HG03060 (cell line): Measurements from ENCODE around the gene WHRN.
A peak's percentile ranks its signal among the peaks of the same experiment; 100 is the strongest.

ENCODE experiments used
- ATAC-seq: cut with Tn5 transposase; IDR thresholded peaks from one replicate; pipeline ENCODE4 v1.9.1; 2021; ENCODE audit warnings: low read depth, moderate number of reproducible peaks; ENCODE audit not compliant: unreplicated experiment

Gene WHRN

DNA sequence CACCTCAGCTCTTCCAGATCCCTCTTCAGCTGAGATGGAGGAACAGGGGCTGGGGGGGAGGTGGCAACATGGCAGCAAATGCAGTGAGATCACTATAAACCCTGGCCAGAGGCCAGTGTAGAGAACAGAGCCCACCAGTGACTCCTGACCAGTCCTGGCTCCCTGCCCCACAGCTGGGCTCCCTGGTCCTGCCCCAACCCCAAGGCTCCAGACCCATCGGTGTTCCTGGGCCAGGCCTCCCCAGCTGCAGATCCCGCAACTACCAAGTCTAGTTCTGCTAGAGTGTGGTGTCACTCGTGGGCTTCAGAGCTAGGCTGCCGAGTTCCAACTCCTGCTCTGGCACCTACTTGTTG, 134.3 kb downstream of the WHRN start:
- no peak for ATAC-seq

GRCh38 chr9:114370251-114370967, 134.9 kb downstream of the WHRN start:
- ATAC-seq, result no peak

- no peak for ATAC-seq
Observed at GRCh38 chr9:114369216-114370130, 135.8 kb downstream of the WHRN start.

- no peak for ATAC-seq
Observed at GRCh38 chr9:114367772-114368569, 137.3 kb downstream of the WHRN start.

DNA sequence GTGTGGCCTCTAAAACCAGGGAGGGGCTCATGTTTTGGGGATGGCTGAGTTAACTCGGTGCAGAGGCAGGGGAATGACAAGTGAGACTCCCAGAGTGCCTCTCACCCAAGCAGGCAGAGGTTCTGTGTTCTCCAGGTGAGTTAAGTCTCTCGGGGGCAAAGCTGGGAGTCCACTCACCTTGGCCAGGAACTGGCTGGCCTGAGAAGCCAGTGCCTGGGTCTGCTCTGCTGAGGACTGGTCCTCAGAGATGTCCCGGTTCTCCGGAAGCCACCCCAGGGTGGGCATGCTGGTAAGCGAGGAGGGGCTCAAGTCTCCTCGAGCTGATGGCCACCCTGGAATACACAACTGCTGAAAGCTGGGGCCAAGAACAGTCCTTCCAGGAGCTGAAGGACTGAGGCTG, 137.9 kb downstream of the WHRN start:
- ATAC-seq, result no peak

DNA sequence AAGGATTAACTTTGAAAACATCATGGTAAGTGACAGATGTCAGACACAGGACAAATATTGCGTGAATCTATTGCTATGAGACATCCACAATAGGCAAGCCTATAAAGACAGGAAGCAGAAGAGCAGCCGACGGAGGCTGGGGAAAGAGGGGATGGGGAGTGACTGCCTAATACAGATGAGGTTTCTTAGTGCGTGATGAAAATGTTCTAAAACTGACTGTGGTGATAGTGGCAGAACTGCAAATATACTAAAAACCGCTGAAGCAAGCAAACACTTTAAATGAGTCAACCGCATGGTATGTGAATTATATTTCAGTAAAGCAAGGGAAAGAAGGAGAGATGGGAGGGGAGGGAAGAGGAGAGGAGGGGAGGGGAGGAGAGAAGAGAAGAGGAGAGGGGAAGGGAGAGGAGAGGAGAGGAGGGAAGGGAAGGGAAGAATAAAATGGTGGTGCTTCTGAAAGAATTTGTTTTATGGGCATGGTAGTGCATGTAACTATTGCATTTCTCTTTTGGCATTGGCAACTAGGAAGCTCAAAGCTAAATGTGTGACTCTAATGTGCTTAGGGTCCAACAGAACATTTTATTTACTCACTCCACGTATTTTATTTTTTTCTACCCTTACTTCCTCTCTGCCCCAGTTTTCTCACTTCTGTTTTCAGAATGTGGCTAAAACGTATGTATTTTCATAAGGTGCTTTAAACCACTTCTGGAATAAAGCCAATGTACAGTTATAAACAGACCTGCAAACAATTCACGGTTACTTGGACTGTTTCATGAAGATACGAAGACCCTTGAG, 138.7 kb downstream of the WHRN start:
- peak; percentile 43 for ATAC-seq

GRCh38 chr9:114365194-114365593, 140.1 kb downstream of the WHRN start:
- ATAC-seq, result no peak

GRCh38 chr9:114364134-114365041, 140.9 kb downstream of the WHRN start:
- ATAC-seq, result no peak

- no peak for ATAC-seq
Observed at GRCh38 chr9:114363424-114363823, 141.8 kb downstream of the WHRN start.

GRCh38 chr9:114362394-114362793, 142.9 kb downstream of the WHRN start:
- no peak for ATAC-seq

- ATAC-seq, result no peak
Observed at GRCh38 chr9:114361542-114361941, 143.7 kb downstream of the WHRN start.

- ATAC-seq, result no peak
Observed at GRCh38 chr9:114359801-114360200, 145.5 kb downstream of the WHRN start.

DNA sequence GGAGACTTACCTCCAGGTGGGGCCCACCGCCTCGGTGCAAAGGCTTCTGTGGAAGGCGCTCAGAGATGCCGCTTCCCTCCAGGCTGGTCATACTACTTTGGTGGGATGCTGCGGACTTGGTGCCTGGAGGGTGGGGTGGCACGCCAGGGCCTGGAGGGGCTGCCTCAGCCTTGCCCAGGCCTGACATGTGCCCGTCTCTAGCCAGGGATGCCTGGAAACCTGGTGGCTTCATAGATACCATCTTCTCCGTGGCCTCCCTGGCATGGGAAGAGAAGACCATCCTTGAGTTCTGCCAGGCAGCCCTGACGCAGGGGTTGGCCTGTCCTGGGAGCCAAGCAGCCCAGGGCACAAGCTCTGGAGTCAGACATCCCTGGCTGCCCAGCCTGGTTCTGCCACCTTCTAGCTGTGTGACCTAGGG, 147.4 kb downstream of the WHRN start:
- ATAC-seq, result no peak

DNA sequence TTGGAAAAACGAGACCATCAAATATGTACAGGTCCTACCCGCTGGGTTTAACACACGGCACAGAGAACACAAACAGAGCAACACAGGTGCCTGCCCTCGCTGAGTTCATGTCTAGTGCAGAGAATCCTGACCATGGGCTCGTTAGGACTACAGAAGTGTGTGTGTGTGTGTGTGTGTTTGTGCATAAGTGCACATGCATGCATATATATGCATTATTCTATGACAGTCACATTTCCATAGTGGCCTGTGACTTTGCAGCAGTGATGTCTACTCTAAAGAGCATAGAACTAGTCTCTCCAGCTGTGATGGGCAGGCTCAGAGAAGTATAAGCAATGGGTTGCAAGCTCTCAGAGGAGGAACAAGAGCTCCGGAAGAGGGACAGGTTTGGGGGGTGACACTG, 147.9 kb downstream of the WHRN start:
- no peak for ATAC-seq

GRCh38 chr9:114356792-114357191, 148.5 kb downstream of the WHRN start:
- no peak for ATAC-seq

GRCh38 chr9:114355821-114356220, 149.5 kb downstream of the WHRN start:
- ATAC-seq, result no peak
